HK-2 (cell line): Measurements from ENCODE around the gene KPNA6.
"Not testable (repeated sequence)": the region's sequence is repeated elsewhere in the genome, so short reads cannot be mapped to it uniquely, and the experiment has no call there.

Experiments used
- DNase-seq: peaks from one replicate; pipeline ENCODE4 v3.0.0-alpha.2; 2018; ENCODE audit not compliant: unreplicated experiment

The KPNA6 gene

DNA sequence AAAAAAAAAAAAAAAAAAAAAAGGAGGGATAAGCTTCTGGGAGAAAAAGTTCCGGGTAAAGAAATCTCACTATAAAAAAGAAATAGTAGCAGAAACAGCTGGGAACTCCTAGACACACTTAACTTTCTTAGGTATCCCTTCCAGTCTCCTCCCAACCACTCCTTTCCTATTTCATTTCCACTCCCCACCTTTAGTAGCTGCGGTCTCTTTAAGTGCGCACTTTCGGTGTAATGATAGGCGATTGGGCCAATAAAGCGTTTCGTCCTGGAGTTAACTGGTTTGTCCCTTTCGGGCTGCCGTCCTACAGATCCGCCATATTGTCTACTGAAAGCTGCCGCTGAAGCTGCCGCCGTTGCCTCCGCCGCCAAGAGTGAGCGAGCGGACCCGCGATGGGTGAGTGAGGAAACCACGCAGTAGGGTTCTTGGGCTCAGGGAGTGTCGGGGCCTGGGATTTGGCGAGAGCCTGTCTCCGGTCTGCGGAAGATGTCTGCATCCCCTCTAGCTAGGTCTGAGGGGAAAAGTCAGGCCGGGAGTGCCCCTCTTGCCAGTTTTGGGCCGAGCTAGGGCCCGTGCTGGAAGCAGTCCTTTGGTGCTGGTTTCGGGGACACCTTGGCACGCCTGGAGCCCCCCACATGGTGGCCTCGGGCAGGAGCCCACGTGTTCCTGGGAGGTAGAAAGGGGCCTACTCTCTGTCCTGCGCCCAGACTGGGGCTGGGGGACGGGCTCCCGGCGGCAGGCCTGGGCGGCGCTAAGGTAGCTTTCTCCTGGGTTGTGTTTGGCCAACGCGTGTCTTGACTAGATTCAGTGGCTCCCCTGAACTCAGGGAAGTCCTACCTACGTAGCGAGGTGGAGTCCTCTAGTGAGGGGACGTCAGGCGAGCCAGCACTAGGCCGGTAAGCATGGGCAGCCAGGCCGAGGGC lies at the start of gene KPNA6:
Gene KPNA6, plus strand, starts transcription at position 315 of the 920 bp plus-strand sequence. Its CDS starts 75 bp downstream, at position 390.
- peak; percentile 92 for DNase-seq

GRCh38 chr1:32060914-32061313 lies 46.9 kb upstream of the KPNA6 start:
- DNase-seq: no peak

- DNase-seq: no peak
Observed at GRCh38 chr1:32062867-32063230, 45.0 kb upstream of the KPNA6 start.

- no peak for DNase-seq
Observed at GRCh38 chr1:32063261-32063681, 44.6 kb upstream of the KPNA6 start.

DNA sequence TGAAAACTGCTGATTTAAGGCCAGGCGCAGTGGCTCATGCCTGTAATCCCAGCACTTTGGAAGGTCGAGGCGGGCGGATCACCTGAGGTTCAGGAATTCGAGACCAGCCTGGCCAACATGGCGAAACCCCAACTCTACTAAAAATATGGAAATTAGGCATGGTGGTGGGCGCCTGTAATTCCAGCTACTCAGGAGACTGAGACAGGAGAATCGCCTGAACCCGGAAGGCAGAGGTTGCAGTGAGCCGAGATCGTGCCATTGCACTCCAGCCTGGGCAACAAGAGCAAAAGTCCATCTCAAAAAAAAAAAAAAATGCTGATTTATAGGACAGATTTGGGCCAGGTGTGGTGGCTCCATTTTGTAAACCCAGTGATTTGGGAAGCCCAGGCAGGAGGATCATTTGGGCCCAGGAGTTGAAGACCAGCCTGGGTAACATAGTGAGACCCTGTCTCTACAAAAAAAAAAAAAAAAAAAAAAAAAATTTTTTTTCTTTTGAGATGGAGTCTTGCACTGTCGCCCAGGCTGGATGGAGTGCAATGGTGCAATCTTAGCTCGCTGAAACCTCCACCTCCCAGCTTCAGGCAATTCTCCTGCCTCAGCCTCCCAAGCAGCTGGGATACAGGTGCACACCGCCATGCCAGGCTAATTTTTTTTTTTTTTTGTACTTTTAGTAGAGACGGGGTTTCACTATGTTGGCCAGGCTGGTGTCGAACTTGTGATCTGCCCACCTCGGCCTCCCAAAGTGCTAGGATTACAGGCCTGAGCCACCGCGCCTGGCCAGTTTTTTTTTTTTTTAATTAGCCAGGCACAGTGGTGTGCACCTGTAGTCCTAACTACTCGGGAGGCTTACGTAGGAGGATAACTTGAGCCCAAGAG lies 42.0 kb upstream of the KPNA6 start:
- not testable (repeated sequence) for DNase-seq

- DNase-seq: peak; percentile 47
Observed at GRCh38 chr1:32066489-32066873, 41.4 kb upstream of the KPNA6 start.

DNA sequence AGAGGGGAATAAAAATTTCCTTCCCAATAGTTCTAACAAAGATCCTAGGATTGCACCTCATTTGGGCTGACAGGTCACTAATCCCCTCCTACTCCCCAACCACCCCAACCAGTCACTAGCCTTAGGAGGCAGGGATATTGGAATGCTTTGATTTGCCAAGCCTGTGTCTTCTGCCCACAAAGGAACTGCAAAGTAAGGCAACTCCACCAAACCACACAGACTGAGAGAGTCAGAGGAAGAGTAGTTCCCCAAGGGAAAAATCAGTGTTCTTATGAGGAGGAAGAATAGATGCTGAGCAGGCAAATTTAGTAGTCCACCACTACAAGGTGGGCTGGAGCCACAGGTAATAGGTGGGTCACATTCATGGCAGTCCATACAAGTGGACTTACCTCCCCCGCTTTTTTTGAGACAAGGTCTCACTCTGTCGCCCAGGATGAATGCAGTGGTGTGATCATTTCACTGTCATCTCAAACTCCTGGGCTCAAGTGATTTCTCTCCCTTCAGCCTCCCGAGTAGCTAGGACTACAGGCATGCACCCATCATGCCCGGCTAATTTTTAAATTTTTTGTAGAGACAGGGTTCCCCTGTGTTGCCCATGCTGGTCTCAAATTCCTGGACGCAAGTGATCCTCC lies 38.8 kb upstream of the KPNA6 start:
- no peak for DNase-seq

DNA sequence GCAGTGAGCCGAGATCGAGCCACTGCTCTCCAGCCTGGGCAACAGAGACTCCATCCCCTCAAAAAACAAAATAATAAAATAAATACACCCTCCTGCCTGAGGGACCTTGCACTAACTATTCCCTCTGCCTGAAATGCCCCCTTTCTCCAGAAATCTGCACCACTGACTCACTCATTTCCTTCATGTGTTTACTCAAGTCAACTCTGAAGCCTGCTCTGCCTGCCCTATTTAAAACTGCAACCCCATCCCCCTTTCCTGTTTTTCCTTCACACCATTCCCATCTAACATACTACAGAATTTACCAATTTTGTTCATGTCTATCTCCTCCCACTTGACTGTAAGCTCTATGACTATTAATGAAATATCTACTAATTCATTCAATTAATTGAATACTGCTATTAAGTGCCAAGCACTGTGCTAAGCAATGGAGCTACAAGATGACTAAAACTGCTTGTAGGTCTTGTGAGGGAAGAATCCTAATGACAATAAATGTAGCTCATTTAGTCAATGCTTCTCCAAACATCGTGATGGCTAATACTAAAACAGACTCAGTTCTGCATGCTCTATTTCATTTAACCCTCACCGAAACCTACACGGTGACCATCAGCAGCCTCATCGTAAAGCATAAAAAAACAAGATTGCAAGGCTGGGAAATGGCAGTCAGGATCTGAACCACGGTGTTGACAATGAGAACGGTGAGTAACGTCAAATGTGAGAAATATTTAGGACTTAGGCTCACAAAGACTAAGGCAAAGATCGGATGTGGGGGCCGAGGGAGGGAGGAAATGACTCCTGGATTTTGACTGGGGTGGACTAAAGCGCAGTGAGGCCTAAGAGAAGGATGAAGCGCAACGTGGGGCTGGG lies 35.9 kb upstream of the KPNA6 start:
- DNase-seq: no peak

DNA sequence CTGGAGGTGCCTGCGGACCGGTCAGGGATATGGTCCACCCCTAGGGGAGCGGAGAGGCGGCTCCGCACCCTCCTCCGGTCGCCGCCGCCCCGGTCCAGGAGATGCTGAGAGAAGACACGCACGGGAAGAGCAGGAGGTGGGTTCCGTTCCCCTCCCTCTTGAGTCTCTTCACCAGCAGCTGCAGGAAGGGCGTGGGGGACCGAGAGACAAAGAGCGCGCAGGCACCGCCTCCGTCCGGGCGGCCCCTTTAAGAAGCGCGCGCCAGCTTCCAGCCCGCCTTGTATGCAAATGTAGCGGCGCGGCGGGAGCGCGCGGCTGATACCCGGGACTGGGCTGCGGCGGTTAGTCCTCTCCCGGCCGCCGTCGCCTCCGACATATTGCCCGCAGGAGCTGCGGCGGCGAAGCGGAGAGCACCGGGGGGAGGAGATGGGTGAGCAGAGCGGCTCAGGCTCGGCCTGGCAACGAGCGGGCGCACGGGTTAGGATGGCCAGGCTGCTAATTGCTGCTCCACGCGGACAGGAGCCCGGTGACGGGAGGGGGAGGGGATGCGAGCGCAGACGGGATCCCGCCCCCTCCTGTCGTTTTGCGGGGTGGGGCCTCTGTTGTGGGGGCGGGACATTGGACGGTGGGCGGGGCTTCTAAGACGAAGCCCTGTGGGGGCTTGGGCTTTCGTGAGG lies 35.1 kb upstream of the KPNA6 start, which contains the start of gene TMEM39B:
Gene TMEM39B, plus strand, starts transcription at position 318 of the 677 bp plus-strand sequence. Its CDS starts 109 bp downstream, at position 427.
- peak; percentile 92 for DNase-seq

DNA sequence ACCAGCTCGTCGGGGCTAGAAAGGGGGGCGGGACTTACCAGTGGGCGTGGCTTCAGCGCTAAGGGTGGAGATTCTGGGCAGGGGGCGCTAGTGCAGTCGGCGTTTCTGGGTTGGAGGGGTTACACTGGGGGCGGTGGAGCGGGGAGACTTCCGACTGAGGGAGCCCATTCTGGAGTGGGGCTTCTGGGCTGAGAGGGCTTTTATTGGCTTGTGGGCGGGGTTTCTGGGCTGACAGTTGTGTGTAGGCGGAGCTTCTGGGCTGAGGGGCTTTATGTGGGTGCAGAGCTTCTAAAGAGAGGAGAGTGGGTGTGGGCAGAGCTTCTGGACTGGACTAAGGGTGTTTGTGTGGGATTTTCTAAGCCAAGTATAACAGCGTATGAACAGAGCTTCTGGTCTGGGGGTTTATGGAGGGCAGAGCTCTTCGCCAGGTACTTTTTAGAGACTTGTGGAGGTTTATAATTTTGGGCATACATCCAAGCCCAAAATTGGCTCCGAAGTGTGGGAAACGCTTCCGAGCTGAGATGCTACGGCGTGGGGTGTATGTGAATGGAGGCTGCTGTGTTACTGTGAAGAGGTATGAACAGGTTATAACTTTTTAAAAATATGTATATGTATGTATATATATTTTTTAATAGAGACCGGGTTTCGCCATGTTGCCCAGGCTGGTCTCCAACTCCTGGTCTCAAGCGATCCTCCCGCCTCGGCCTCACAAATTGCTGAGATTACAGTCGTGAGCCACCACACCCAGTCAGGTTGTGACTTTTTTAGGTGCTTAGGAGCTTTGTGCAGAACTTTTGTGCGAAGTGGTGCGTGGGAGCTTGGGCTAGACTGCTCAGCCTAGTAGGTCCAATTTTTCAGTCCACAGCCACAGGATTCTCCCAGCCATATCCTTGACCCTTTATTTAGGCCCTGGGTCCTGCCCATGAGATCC lies 34.3 kb upstream of the KPNA6 start:
- DNase-seq: no peak

DNA sequence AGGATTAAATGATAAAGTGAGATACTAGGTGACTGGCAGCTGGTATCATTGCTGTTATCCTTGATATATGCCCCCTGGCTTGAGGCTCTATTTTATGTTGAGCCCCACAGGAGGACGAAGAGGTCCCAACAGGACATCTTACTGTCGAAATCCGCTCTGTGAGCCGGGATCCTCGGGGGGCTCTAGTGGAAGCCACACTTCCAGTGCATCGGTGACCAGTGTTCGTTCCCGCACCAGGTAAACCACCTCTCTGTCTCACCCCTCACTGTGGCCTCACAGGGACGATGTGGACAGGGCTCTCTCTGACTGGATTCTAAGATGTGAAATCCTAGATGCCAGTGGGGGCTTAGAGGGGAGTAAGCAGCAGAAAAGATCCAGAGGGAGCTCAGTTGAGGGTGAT lies 33.0 kb upstream of the KPNA6 start:
- no peak for DNase-seq

GRCh38 chr1:32077451-32077850 lies 30.4 kb upstream of the KPNA6 start:
- DNase-seq: no peak

- no peak for DNase-seq
Observed at GRCh38 chr1:32082022-32082421, 25.8 kb upstream of the KPNA6 start.

DNA sequence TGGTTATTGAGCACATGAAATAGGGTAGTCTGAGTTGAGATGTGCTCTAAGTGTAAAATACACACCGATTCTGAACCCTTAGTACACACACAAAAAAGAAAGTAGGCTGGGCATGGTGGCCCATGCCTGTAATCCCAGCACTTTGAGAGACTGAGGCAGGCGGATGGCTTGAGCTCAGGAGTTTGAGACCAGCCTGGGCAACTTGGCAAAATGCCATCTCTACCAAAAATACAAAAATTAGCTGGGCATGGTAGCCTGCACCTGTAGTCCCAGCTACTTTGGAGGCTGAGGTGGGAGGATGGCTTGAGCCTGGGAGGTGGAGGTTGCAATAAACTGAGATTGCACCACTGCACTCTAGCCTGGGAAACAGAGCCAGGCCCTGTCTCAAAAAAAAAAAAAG lies 21.5 kb upstream of the KPNA6 start:
- DNase-seq: not testable (repeated sequence)

DNA sequence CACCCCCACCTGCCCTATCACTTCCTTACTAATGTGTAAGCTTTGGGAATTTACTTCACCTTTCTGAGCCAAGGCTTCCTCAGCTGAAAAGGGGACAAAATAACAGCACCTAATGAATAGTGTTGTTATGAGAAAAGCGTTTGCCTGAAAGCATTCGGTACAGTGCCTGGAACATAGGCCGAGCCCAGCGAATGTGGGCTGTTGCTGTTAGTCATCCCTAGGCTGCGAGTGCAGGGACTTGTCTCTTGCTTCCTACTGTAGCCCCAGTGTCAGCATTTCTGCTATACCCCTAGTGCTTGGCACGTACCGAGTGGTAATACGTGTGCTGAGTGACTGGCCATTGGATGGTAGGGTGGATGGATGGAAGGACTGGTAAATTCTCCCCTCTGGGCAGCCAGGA lies 16.7 kb upstream of the KPNA6 start:
- DNase-seq: no peak

GRCh38 chr1:32091591-32091990 lies 16.3 kb upstream of the KPNA6 start:
- no peak for DNase-seq

GRCh38 chr1:32094746-32095521 lies 12.9 kb upstream of the KPNA6 start:
- DNase-seq: no peak

DNA sequence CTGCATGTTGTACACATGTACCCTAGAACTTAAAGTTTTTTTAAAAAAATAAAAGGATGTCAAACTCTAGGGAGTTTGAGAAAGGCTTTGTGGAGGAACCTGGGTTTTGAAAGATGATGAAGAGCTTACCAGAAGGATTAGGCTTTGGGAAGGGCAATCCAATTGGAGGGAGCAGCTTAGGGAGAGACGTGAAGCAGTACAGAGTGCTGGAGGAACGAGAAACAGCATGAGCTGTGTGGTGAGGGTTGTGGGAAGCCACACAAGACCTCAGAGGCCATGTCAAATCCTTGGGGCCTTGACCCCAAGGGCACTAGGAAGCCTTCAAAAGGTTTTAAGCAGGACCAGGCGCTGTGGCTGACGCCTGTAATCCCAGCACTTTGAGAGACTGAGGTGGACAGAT lies 8.4 kb upstream of the KPNA6 start:
- no peak for DNase-seq

GRCh38 chr1:32100359-32100758 lies 7.5 kb upstream of the KPNA6 start:
- DNase-seq: no peak
